HepG2 (cell line): ENCODE data around the gene ACTL7B.

Experiments used
- CEBPG ChIP-seq: IDR thresholded peaks from 2 replicates; pipeline ENCODE4 v1.6.1; 2016
- HDAC1 ChIP-seq: sonication (generic); formaldehyde crosslinking; IDR thresholded peaks from 2 replicates; pipeline ENCODE4 v1.5.1; 2020; ENCODE audit warnings: mild to moderate bottlenecking, missing genetic modification reagents
- HNRNPUL1 ChIP-seq: fragments of 200-400 bp; formaldehyde crosslinking; IDR thresholded peaks from 2 replicates; pipeline ENCODE4 v1.6.1; 2017; ENCODE audit warnings: low read depth, mild to moderate bottlenecking, low read length, moderate library complexity
- JUN ChIP-seq: sonication (generic); formaldehyde crosslinking; IDR thresholded peaks from 2 replicates; pipeline ENCODE4 v1.4.0; 2020; ENCODE audit warnings: mild to moderate bottlenecking, missing genetic modification reagents
- MAFF ChIP-seq: IDR thresholded peaks from 2 replicates; pipeline ENCODE4 v1.6.1; 2011; ENCODE audit warnings: low read depth, low read length, improper control_type of control experiment
- NR2C2 ChIP-seq: sonication (generic); formaldehyde crosslinking; IDR thresholded peaks from 2 replicates; pipeline ENCODE4 v1.4.0; 2020; ENCODE audit warnings: missing genetic modification reagents, mild to moderate bottlenecking, moderate library complexity, borderline replicate concordance
- POLR2A ChIP-seq, 2 experiments: IDR thresholded peaks; 2 replicates each; pipeline ENCODE4 v1.6.1; 2011; ENCODE audit warnings: low read depth in 2 of 2, low read length in 2 of 2, mild to moderate bottlenecking in 1 of 2, moderate library complexity in 1 of 2; ENCODE audit not compliant: insufficient read depth in 1 of 2
- RAD21 ChIP-seq: fragments of 450-650 bp; formaldehyde crosslinking; IDR thresholded peaks from 2 replicates; pipeline ENCODE4 v1.5.0; 2020; ENCODE audit warnings: mild to moderate bottlenecking
- SOX6 ChIP-seq, 2 experiments: fragments of 450-650 bp in 1 of 2; sonication (generic) in 1 of 2; formaldehyde crosslinking in 1 of 2; IDR thresholded peaks; 2 replicates each; pipeline versions ENCODE4 v1.4.0 to v1.6.1; 2017 to 2020; ENCODE audit warnings: antibody characterized with exemption in 1 of 2, mild to moderate bottlenecking in 1 of 2, missing genetic modification reagents in 1 of 2
- ZNF276 ChIP-seq: sonication (generic); formaldehyde crosslinking; IDR thresholded peaks from 2 replicates; pipeline ENCODE4 v1.4.0; 2020; ENCODE audit warnings: mild to moderate bottlenecking, low read depth, missing genetic modification reagents
- TF ChIP-seq, protein P1 (sequence below): sonication (generic); formaldehyde crosslinking; IDR thresholded peaks from 2 replicates; pipeline ENCODE4 v1.4.0; 2020; ENCODE audit warnings: missing genetic modification reagents

- TF ChIP-seq JUN (CRISPR knock-in tag): no peak
- no peak for TF ChIP-seq ZNF276 (CRISPR knock-in tag)
- TF ChIP-seq POLR2A (IDR thresholded peaks at IDR 0.05; ENCODE audit: insufficient read depth in 1 of 2, low read depth in 2 of 2, low read length in 2 of 2): no peak
- TF ChIP-seq, protein P1, sequence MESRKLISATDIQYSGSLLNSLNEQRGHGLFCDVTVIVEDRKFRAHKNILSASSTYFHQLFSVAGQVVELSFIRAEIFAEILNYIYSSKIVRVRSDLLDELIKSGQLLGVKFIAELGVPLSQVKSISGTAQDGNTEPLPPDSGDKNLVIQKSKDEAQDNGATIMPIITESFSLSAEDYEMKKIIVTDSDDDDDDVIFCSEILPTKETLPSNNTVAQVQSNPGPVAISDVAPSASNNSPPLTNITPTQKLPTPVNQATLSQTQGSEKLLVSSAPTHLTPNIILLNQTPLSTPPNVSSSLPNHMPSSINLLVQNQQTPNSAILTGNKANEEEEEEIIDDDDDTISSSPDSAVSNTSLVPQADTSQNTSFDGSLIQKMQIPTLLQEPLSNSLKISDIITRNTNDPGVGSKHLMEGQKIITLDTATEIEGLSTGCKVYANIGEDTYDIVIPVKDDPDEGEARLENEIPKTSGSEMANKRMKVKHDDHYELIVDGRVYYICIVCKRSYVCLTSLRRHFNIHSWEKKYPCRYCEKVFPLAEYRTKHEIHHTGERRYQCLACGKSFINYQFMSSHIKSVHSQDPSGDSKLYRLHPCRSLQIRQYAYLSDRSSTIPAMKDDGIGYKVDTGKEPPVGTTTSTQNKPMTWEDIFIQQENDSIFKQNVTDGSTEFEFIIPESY (CRISPR knock-in tag): no peak
- no peak for TF ChIP-seq HDAC1 (CRISPR knock-in tag)
- TF ChIP-seq RAD21 (CRISPR knock-in tag): no peak
- no peak for TF ChIP-seq SOX6 (IDR thresholded peaks at IDR 0.05)
- TF ChIP-seq SOX6 (CRISPR knock-in tag; IDR thresholded peaks at IDR 0.05): no peak
- TF ChIP-seq MAFF: no peak
- no peak for TF ChIP-seq NR2C2 (CRISPR knock-in tag)
- no peak for TF ChIP-seq CEBPG (CRISPR knock-in tag)
- TF ChIP-seq HNRNPUL1: no peak
These were observed 6.2 kb upstream of the ACTL7B start, which contains the start of gene ACTL7A for GRCh38 chr9:108861997-108862396.
